K562 (cell line): Measurements from ENCODE around the gene KIFC3. TPM values are rescaled to one million over a fixed set of nuclear protein-coding genes. Genes with fewer than 3 reads are reported as not detected.

Experiments used
- ARID3B ChIP-seq: fragments of 250-450 bp; sonication (Bioruptor Pico); IDR thresholded peaks from 2 replicates; pipeline ENCODE4 v1.4.0; 2020; ENCODE audit warnings: borderline replicate concordance
- BMI1 ChIP-seq: fragments of 150-350 bp; IDR thresholded peaks from 2 replicates; pipeline ENCODE4 v1.6.1; 2014; ENCODE audit warnings: low read length
- CBFA2T2 ChIP-seq: fragments of 450-650 bp; conservative IDR thresholded peaks from 2 replicates; pipeline ENCODE4 v1.6.1; 2017; ENCODE audit warnings: mild to moderate bottlenecking
- GATA2 ChIP-seq: sonication (generic); formaldehyde crosslinking; IDR thresholded peaks from 2 replicates; pipeline ENCODE4 v1.4.0; 2020; ENCODE audit warnings: mild to moderate bottlenecking, missing genetic modification reagents
- GATAD2A ChIP-seq: fragments of 450-650 bp; IDR thresholded peaks from 2 replicates; pipeline ENCODE4 v1.6.1; 2017
- HDAC3 ChIP-seq: fragments of 450-650 bp; IDR thresholded peaks from 2 replicates; pipeline ENCODE4 v1.6.1; 2018; ENCODE audit warnings: borderline replicate concordance, mild to moderate bottlenecking, moderate library complexity; ENCODE audit not compliant: partially characterized antibody
- JUND ChIP-seq, 2 experiments: IDR thresholded peaks; 2 replicates in 1 of 2; 3 replicates in 1 of 2; pipeline ENCODE4 v1.6.1; 2011; ENCODE audit warnings: borderline replicate concordance in 2 of 2, low read depth in 2 of 2, low read length in 2 of 2, improper control_type of control experiment in 1 of 2, missing biosample characterization in 1 of 2, missing genetic modification characterization in 1 of 2, missing genetic modification reagents in 1 of 2
- MCM2 ChIP-seq: fragments of 450-650 bp; IDR thresholded peaks from 2 replicates; pipeline ENCODE4 v1.6.1; 2017; ENCODE audit warnings: low read depth, mild to moderate bottlenecking
- MEF2A ChIP-seq: IDR thresholded peaks from 2 replicates; pipeline ENCODE4 v1.6.1; 2011; ENCODE audit warnings: low read depth, mild to moderate bottlenecking, low read length, moderate library complexity; ENCODE audit not compliant: control insufficient read depth
- MTA2 ChIP-seq: fragments of 450-650 bp; IDR thresholded peaks from 2 replicates; pipeline ENCODE4 v1.6.1; 2016; ENCODE audit warnings: low read depth
- MYC ChIP-seq, 2 experiments: fragments of 250-450 bp in 1 of 2; sonication (Bioruptor Pico) in 1 of 2; IDR thresholded peaks; 2 replicates each; pipeline versions ENCODE4 v1.5.1 to v1.6.1; 2012 to 2021; ENCODE audit warnings: low read depth in 2 of 2, borderline replicate concordance in 1 of 2, improper control_type of control experiment in 1 of 2, low read length in 1 of 2, mild to moderate bottlenecking in 1 of 2, moderate library complexity in 1 of 2
- NCOA6 ChIP-seq: fragments of 450-650 bp; IDR thresholded peaks from 2 replicates; pipeline ENCODE4 v1.6.1; 2017; ENCODE audit warnings: mild to moderate bottlenecking
- NUFIP1 ChIP-seq: fragments of 450-650 bp; IDR thresholded peaks from 2 replicates; pipeline ENCODE4 v1.6.1; 2018; ENCODE audit not compliant: partially characterized antibody
- POLR2AphosphoS5 ChIP-seq: IDR thresholded peaks from 2 replicates; pipeline ENCODE4 v1.6.1; 2011; ENCODE audit warnings: mild to moderate bottlenecking, low read depth, low read length, moderate library complexity; ENCODE audit not compliant: control insufficient read depth, insufficient read depth
- PRPF4 ChIP-seq: fragments of 200-400 bp; formaldehyde crosslinking; IDR thresholded peaks from one replicate; pipeline ENCODE4 v1.6.1; 2017; ENCODE audit warnings: low read length, low read depth, mild to moderate bottlenecking; ENCODE audit not compliant: insufficient read depth, poor library complexity, severe bottlenecking
- RAD21 ChIP-seq, 2 experiments: fragments of 250-450 bp in 1 of 2; fragments of 450-650 bp in 1 of 2; sonication (Bioruptor Pico) in 1 of 2; formaldehyde crosslinking in 1 of 2; IDR thresholded peaks in 1 of 2; conservative IDR thresholded peaks in 1 of 2; 2 replicates each; pipeline versions ENCODE4 v1.4.0 to v1.8.0; 2020 to 2022; ENCODE audit warnings: mild to moderate bottlenecking in 2 of 2, moderate library complexity in 1 of 2
- RCOR1 ChIP-seq, 2 experiments: IDR thresholded peaks; 2 replicates each; pipeline ENCODE4 v1.6.1; 2012; ENCODE audit warnings: low read depth in 2 of 2, low read length in 2 of 2, borderline replicate concordance in 1 of 2, improper control_type of control experiment in 1 of 2
- RFX5 ChIP-seq: IDR thresholded peaks from 2 replicates; pipeline ENCODE4 v1.6.1; 2011; ENCODE audit warnings: low read depth, mild to moderate bottlenecking, improper control_type of control experiment, low read length
- SMC3 ChIP-seq: conservative IDR thresholded peaks from 2 replicates; pipeline ENCODE4 v1.6.1; 2011; ENCODE audit warnings: low read depth, low read length, improper control_type of control experiment; ENCODE audit not compliant: insufficient read depth
- THRAP3 ChIP-seq: fragments of 450-650 bp; IDR thresholded peaks from 2 replicates; pipeline ENCODE4 v1.6.1; 2016; ENCODE audit warnings: mild to moderate bottlenecking, inconsistent platforms, borderline replicate concordance
- ZNF644 ChIP-seq: fragments of 200-800 bp; sonication (Bioruptor generic); IDR thresholded peaks from 2 replicates; pipeline ENCODE4 v1.6.1; 2016; ENCODE audit warnings: low read depth, missing genetic modification characterization, missing compliant biosample characterization
- polyA plus RNA-seq, 8 experiments: library from polyadenylated mRNA; depleted of rRNA in 4 of 8; stranded (reverse) in 5 of 8; unstranded in 3 of 8; fragments of >200 nt; fragmentation: Nextera tagmentation in 2 of 8; fragmentation: Illumina TruSeq in 1 of 8; extraction: Ambion mirVana in 2 of 8; extraction: Trizol in 1 of 8; gene quantifications; 2 replicates each; pipeline versions ENCODE4 v1.2.1 to v1.2.3, GENCODE V29; 2011 to 2014; ENCODE audit warnings: inconsistent platforms in 1 of 8, missing spikeins in 1 of 8
- total RNA-seq, 7 experiments: library from RNA; depleted of rRNA in 6 of 7; stranded (reverse); fragments of >200 nt in 6 of 7; fragmentation: Illumina TruSeq in 2 of 7; extraction: Trizol in 2 of 7; gene quantifications; 2 replicates each; pipeline versions ENCODE4 v1.2.1 to v1.2.3, GENCODE V29; 2011 to 2021; ENCODE audit warnings: low replicate concordance in 1 of 7
- TF ChIP-seq, protein P1 (sequence below): fragments of 450-650 bp; IDR thresholded peaks from 2 replicates; pipeline ENCODE4 v1.6.1; 2016; ENCODE audit warnings: borderline replicate concordance
- TF ChIP-seq, protein P2 (sequence below): sonication (generic); formaldehyde crosslinking; IDR thresholded peaks from 2 replicates; pipeline ENCODE4 v1.8.0; 2022; ENCODE audit warnings: missing genetic modification reagents, mild to moderate bottlenecking, moderate library complexity, borderline replicate concordance

Gene KIFC3
- total and polyA plus RNA-seq, 9 of the 15 experiments (the other 6 are each of a cell fraction or from before 2014, with no cell fraction given) = 0.23 to 105 (median 26.2) TPM

GRCh38 chr16:57723170-57723569 lies 79.1 kb downstream of the KIFC3 start (continued):
- TF ChIP-seq, protein P1, sequence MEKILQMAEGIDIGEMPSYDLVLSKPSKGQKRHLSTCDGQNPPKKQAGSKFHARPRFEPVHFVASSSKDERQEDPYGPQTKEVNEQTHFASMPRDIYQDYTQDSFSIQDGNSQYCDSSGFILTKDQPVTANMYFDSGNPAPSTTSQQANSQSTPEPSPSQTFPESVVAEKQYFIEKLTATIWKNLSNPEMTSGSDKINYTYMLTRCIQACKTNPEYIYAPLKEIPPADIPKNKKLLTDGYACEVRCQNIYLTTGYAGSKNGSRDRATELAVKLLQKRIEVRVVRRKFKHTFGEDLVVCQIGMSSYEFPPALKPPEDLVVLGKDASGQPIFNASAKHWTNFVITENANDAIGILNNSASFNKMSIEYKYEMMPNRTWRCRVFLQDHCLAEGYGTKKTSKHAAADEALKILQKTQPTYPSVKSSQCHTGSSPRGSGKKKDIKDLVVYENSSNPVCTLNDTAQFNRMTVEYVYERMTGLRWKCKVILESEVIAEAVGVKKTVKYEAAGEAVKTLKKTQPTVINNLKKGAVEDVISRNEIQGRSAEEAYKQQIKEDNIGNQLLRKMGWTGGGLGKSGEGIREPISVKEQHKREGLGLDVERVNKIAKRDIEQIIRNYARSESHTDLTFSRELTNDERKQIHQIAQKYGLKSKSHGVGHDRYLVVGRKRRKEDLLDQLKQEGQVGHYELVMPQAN = no peak
- TF ChIP-seq, protein P2, sequence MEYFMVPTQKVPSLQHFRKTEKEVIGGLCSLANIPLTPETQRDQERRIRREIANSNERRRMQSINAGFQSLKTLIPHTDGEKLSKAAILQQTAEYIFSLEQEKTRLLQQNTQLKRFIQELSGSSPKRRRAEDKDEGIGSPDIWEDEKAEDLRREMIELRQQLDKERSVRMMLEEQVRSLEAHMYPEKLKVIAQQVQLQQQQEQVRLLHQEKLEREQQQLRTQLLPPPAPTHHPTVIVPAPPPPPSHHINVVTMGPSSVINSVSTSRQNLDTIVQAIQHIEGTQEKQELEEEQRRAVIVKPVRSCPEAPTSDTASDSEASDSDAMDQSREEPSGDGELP (CRISPR knock-in tag) = 0 out of 2 replicates have a peak, but pooled peaks have one; percentile 16
- TF ChIP-seq JUND (IDR thresholded peaks at IDR 0.05; ENCODE audit: borderline replicate concordance, low read depth, low read length) (0 out of 2 replicates have a peak, but pooled peaks have one; percentile 21), JUND (tag; IDR thresholded peaks at IDR 0.05; ENCODE audit: borderline replicate concordance, low read depth, low read length) (no peak; the same call in 2 of the 3 replicates), MEF2A (no peak), POLR2AphosphoS5 (no peak), MCM2 (no peak), PRPF4 (no peak), RAD21 (CRISPR knock-in tag; conservative IDR thresholded peaks at IDR 0.05 in 1 of 2, IDR thresholded peaks at IDR 0.05 in 1 of 2) (peak; percentile 34 to 73; a peak in 2 of 4 replicates), ZNF644 (tag) (no peak), GATA2 (CRISPR knock-in tag) (no peak), MYC (IDR thresholded peaks at IDR 0.05; ENCODE audit: low read depth, low read length) (peak; percentile 25; the same call in 1 of the 2 replicates), MYC (CRISPR knock-in tag; IDR thresholded peaks at IDR 0.05; ENCODE audit: borderline replicate concordance, low read depth) (no peak), ARID3B (no peak), SMC3 (0 out of 2 replicates have a peak, but pooled peaks have one; percentile 32), BMI1 (no peak), HDAC3 (no peak), THRAP3 (no peak), RCOR1 (IDR thresholded peaks at IDR 0.05; ENCODE audit: borderline replicate concordance in 1 of 2, low read depth in 2 of 2, low read length in 2 of 2) (peak in 1 of 2 experiments; percentile 32; a peak in 1 of 4 replicates), GATAD2A (no peak), NCOA6 (no peak), CBFA2T2 (no peak), NUFIP1 (no peak), RFX5 (no peak), MTA2 (no peak)
